Stimulated activated naive CD4-positive, alpha-beta T cell treated with Interleukin-2 at 50 U/mL for 16 hours (primary cell): ENCODE data around the gene ZNF222.

Experiments
- DNase-seq: peaks from one replicate; lab custom pipeline; 2025; lab: John Stamatoyannopoulos, UW

Gene ZNF222

GRCh38 chr19:44055870-44056269 is 30.7 kb downstream of the ZNF222 start:
- no peak for DNase-seq

GRCh38 chr19:44059229-44059628 is 34.0 kb downstream of the ZNF222 start:
- no peak for DNase-seq

GRCh38 chr19:44061038-44061437 is 35.9 kb downstream of the ZNF222 start:
- no peak for DNase-seq

- DNase-seq, result no peak
Observed at GRCh38 chr19:44066305-44066704, 41.1 kb downstream of the ZNF222 start.

- no peak for DNase-seq
Observed at GRCh38 chr19:44069415-44069814, 44.2 kb downstream of the ZNF222 start.

GRCh38 chr19:44071824-44072542 is 46.8 kb downstream of the ZNF222 start, which contains the start of gene ZNF284:
TSS of gene ZNF284 (plus strand) at chr19:44072159. CDS start at chr19:44076390, 4,231 bp downstream.
- DNase-seq, result peak; percentile 75

GRCh38 chr19:44072543-44073401 is 47.6 kb downstream of the ZNF222 start:
- DNase-seq, result no peak

- no peak for DNase-seq
Observed at GRCh38 chr19:44076325-44076724, 51.1 kb downstream of the ZNF222 start.
